Hematopoietic multipotent progenitor cell treated with erythropoietin and hydrocortisone succinate and interleukin-3 and kit ligand, for 4 days (in vitro differentiated cells): Measurements from ENCODE around the gene SERGEF.
"Not testable (repeated sequence)": the region's sequence is repeated elsewhere in the genome, so short reads cannot be mapped to it uniquely, and the experiment has no call there.

ENCODE experiments used
- DNase-seq: peaks from one replicate; pipeline ENCODE4 v3.0.0-alpha.2; 2015

Gene SERGEF

GRCh38 chr11:18000128-18000527 is 12.7 kb downstream of the SERGEF start:
- not testable (repeated sequence) for DNase-seq

GRCh38 chr11:17992916-17993315 is 19.9 kb downstream of the SERGEF start:
- no peak for DNase-seq

GRCh38 chr11:17991783-17992433 is 20.9 kb downstream of the SERGEF start:
- peak; percentile 84 for DNase-seq

- no peak for DNase-seq
Observed at GRCh38 chr11:17989306-17989705, 23.5 kb downstream of the SERGEF start.

- no peak for DNase-seq
Observed at GRCh38 chr11:17988465-17988864, 24.4 kb downstream of the SERGEF start.

GRCh38 chr11:17987826-17988225 is 25.0 kb downstream of the SERGEF start:
- DNase-seq, result no peak

GRCh38 chr11:17986711-17987220 is 26.1 kb downstream of the SERGEF start:
- no peak for DNase-seq

GRCh38 chr11:17986007-17986710 is 26.7 kb downstream of the SERGEF start:
- DNase-seq, result no peak

GRCh38 chr11:17985517-17985916 is 27.3 kb downstream of the SERGEF start:
- no peak for DNase-seq

- DNase-seq, result no peak
Observed at GRCh38 chr11:17983569-17983968, 29.3 kb downstream of the SERGEF start.

GRCh38 chr11:17979770-17980371 is 33.0 kb downstream of the SERGEF start:
- peak; percentile 56 for DNase-seq

GRCh38 chr11:17978553-17979287 is 34.1 kb downstream of the SERGEF start:
- peak; percentile 66 for DNase-seq

- no peak for DNase-seq
Observed at GRCh38 chr11:17976651-17977050, 36.2 kb downstream of the SERGEF start.

- DNase-seq, result no peak
Observed at GRCh38 chr11:17974246-17974645, 38.6 kb downstream of the SERGEF start.

- DNase-seq, result peak; percentile 48
Observed at GRCh38 chr11:17972987-17973386, 39.9 kb downstream of the SERGEF start.

GRCh38 chr11:17968206-17968605 is 44.6 kb downstream of the SERGEF start:
- no peak for DNase-seq

- no peak for DNase-seq
Observed at GRCh38 chr11:17967661-17968060, 45.2 kb downstream of the SERGEF start.

- DNase-seq, result no peak
Observed at GRCh38 chr11:17960091-17960490, 52.8 kb downstream of the SERGEF start.

- DNase-seq, result no peak
Observed at GRCh38 chr11:17958446-17958845, 54.4 kb downstream of the SERGEF start.

GRCh38 chr11:17954395-17955252 is 58.2 kb downstream of the SERGEF start:
- no peak for DNase-seq

- no peak for DNase-seq
Observed at GRCh38 chr11:17952487-17952886, 60.4 kb downstream of the SERGEF start.

- DNase-seq, result no peak
Observed at GRCh38 chr11:17951685-17952388, 61.0 kb downstream of the SERGEF start.
